ENCODE data around the gene ALKBH2. TPM values are rescaled to one million over a fixed set of nuclear protein-coding genes. Genes with fewer than 3 reads are reported as not detected.

Gene ALKBH2
- 22.8 and 33.6 TPM in 2 replicates for total RNA-seq

DNA sequence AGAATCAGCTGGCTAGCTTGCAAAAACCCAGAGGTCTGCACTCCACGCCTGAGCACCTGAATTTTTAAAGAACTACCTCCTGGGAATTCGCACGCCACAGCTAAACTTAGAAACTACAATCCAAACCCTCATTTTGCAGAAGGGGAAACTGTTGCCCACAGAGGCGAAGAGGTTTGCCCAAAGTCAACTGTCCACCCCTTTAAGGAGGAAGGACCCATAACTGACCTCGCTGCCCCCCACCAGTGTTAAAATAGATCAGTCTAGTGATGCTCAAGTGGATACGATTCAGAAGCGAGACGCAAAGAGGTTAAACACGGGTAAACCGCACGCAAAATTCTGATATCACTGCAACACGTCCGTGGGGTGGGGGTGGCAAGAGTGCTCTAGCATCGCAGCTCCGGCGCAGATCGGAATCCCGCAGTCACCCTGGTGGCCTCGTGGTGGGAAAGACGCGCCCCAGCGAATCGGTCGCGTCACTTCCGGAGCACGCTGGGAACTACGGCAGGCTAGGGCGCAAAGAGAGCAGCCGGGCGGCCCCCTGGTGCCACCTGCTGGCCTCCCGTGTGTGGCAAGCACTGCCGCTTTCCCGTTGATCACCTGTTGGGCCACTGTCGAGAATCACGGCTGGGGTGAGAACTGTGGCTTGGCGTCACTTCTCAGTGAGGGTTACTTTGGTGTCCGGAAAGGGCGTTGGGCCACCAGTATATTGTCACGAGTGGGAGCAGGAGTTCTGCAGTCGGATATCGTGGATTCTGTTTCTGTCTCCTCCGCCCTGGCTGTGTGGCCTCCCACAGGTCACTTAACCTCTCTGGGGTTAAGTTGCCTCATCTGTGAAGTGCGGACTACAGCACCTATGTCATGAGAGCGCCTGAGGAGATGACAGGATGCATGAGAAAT, at the start of gene ALKBH2:
Gene ALKBH2 (minus strand): TSS at position 451 of the 897 bp plus-strand sequence. CDS start 686 bp downstream, outside the sequence.

DNA sequence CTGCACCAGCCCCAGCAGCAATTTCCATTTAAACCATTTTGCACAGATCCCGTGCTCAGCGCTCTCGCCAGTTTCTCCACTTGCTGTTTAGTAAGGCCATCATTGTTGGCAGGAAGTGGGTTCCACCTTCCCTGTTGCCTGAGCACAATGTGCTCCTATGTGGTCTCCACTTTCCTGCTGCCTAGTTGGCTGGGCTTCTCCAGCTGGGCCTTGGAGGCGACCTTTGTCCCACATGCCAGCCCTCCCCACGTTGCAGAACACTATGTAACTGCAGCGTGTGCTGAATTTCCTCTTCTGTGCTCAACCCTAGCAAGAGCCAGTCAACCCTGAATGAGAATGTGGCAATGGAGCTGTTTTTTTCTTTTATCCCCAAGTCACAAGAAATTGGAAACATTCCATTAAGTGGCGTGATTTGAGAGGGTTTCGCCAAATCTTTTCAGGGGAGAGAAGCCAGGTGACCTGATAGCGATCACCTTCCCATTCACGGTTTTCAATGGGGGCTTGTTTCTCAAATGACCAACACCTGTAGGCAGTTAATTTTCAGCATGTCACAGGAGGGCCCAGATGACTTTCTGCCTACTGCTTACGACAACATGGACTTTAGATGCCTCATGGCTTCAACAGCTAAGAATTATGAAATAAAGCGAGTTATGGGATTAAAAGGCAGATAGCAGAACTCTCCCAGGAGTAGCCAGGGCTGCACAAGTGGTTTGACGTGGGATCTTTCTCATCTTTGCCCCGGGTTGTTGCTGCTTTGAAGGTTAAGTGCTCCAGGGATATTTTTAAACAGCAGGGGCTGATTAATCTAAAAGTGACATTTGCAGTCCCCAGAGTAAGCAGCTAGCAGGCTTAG, 22.7 kb upstream of the ALKBH2 start, which contains the start of gene ACACB:
Gene ACACB (plus strand): TSS at position 830 of the 853 bp plus-strand sequence. CDS start 22,819 bp downstream, outside the sequence.

DNA sequence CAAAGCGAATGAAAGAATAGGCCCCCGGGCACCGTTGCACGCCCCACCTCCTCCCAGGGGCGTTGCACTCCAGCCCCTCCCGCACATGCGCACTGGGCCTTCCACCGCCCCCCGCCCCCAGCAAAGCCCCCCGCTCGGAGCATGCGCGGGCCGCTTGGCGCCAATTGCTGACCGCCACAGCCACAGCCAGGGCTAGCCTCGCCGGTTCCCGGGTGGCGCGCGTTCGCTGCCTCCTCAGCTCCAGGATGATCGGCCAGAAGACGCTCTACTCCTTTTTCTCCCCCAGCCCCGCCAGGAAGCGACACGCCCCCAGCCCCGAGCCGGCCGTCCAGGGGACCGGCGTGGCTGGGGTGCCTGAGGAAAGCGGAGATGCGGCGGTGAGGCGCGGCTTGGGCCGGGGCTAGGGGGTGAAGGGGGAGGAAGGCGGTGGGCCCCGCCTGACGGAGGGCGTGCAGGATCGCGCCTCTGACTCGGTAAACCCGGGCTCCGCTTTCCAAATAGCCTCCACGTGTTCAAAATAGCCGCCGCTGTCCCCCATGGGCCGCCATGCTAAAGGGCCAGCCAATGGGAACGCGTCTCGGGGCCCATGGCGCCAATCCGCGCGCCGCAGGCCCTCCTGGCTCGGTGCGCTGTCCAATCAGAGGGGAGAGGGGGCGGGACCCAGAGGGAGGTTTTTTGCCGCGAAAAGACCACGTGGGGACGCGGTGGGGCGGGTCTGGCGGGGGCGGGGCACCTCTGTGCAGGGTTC, 4.3 kb upstream of the ALKBH2 start, which contains the start of gene UNG:
Gene UNG (plus strand): TSS at position 163 of the 748 bp plus-strand sequence. CDS start 83 bp downstream, at position 246.

DNA sequence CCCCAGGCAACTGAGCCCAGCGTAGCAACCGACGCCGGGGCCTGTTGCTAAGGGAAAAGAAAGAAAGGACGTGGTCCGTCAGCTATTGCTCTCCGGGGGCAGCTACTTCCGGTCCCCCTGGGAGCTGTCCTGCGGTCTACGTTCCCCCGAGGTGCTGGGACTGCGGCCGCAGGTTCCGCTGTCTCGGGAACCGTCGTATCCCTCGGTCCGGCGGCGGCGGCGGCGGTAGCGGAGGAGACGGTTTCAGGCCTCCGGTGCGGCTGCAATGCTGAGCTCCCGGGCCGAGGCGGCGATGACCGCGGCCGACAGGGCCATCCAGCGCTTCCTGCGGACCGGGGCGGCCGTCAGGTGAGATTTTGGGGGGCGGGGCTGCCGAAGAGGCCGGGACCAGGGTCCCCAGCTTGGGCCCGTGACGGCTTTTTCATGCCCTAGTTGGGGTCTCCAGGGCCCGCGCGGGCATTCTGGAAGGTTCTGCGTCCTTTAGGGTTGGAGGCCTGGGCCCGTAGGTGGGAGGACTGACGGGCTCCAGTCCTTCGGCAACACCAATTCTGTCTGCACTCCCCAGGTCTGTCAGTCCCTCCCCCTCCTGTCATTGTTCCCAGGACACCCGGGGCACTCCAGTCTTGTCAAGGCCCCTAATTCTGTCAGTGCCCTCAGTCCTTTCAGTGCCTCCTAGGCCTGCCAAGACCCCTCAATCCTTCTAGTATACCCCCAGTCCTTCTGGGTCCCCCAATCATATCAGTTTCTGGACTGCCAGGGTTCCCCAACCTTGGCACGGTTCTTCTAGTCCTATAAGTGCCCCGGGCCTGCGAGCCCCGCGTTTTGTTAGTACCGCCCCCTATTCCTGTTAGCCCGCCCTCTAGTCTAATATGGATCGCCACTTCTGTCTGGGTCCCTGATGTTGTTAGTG, 40.6 kb downstream of the ALKBH2 start, which contains the start of gene USP30:
Gene USP30 (plus strand): TSS at position 163 of the 910 bp plus-strand sequence. CDS start 103 bp downstream, at position 266.

Other genes with a start within 250 kb of the ALKBH2 start
- gene SSH1, start 235.9 kb downstream of the ALKBH2 start, total RNA-seq, result 19.0 and 24.3 TPM in 2 replicates
- not detected in 2 replicates for gene DAO, start 213.4 kb downstream of the ALKBH2 start, total RNA-seq
- gene SVOP, start 72.4 kb downstream of the ALKBH2 start, total RNA-seq, result not detected in 2 replicates
- gene USP30, start 40.9 kb downstream of the ALKBH2 start, total RNA-seq, result 4.5 and 5.3 TPM in 2 replicates
- gene UNG, start 4.1 kb upstream of the ALKBH2 start, total RNA-seq, result 37.8 and 111 TPM in 2 replicates
- gene ACACB, start 23.1 kb upstream of the ALKBH2 start, total RNA-seq, result 0.55 and 1.0 TPM in 2 replicates
- gene FOXN4, start 215.8 kb upstream of the ALKBH2 start, total RNA-seq, result not detected in 2 replicates